ENCODE data around the gene AGGF1. TPM values are rescaled to one million over a fixed set of nuclear protein-coding genes. Genes with fewer than 3 reads are reported as not detected.
"Not testable (repeated sequence)": the region's sequence is repeated elsewhere in the genome, so short reads cannot be mapped to it uniquely, and the experiment has no call there.

AGGF1 gene
- total RNA-seq, 6 experiments from 2014 or later = 19.7 to 23.0 (median 20.5) TPM

- Mint-ChIP-seq H3K27me3 (ENCODE audit: insufficient read depth) (peaks cover 18% of the 10 kb centered on the region), H3K27ac (no peak overlapping the region), H3K36me3 (ENCODE audit: low read depth) (no peaks in the 10 kb centered on the region), H3K4me1 (ENCODE audit: low read depth) (peaks cover 5% of the 10 kb centered on the region), H3K9me3 (no peaks in the 10 kb centered on the region), H3K4me3 (no peak overlapping the region)
- TF ChIP-seq CTCF (IDR thresholded peaks at IDR 0.05) = no peak
- DNase-seq = no peak
Measured at GRCh38 chr5:76990899-76991459, 39.2 kb upstream of the AGGF1 start.

GRCh38 chr5:76993436-76993835, 36.8 kb upstream of the AGGF1 start:
- H3K27me3 Mint-ChIP-seq (ENCODE audit: insufficient read depth) = peaks cover 18% of the 10 kb centered on the region
- DNase-seq; H3K27ac Mint-ChIP-seq; H3K4me1 Mint-ChIP-seq (ENCODE audit: low read depth); H3K4me3 Mint-ChIP-seq; H3K36me3 Mint-ChIP-seq (ENCODE audit: low read depth); H3K9me3 Mint-ChIP-seq: not testable (repeated sequence)

DNA sequence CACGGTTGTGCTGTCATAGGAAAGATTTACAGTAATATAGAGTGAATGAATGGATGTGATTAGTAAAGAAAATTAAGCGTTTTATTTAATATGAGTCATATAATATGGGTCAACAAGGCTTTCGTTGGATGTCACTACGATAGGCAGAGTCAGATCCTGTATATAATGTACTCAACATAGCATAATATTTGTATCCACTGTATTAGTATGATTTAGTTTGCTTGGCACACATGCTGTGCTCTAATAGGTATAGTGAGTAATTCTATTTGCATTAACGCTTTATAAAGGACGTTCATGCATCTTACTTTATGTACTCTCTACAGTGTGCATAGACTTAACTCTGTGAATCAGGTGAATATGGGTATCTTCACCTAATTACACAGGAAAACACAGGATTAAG, 35.9 kb upstream of the AGGF1 start:
- H3K4me1 Mint-ChIP-seq (ENCODE audit: low read depth) = peaks cover 13% of the 10 kb centered on the region
- no peaks in the 10 kb centered on the region for H3K9me3 Mint-ChIP-seq
- H3K4me3 Mint-ChIP-seq = no peak overlapping the region
- H3K36me3 Mint-ChIP-seq (ENCODE audit: low read depth) = no peaks in the 10 kb centered on the region
- peaks cover 18% of the 10 kb centered on the region for H3K27me3 Mint-ChIP-seq (ENCODE audit: insufficient read depth)
- TF ChIP-seq CTCF (IDR thresholded peaks at IDR 0.05) = no peak
- H3K27ac Mint-ChIP-seq = no peak overlapping the region
- no peak for DNase-seq

DNA sequence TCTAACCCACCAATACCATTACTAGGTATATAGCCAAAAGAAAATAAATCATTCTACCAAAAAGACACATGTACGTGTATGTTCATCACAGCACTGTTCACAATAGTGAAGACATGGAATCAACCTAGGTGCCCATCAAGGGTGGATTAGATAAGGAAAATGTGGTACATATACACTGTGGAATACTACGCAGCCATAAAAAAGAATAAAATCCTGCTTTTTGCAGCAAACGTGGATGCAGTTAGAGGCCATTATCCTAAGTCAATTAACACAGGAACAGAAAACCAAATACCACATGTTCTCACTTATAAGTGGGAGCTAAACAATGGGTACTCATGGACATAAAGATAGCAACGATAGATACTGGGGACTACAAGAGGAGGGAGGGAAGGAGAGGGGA, 32.0 kb upstream of the AGGF1 start:
- DNase-seq; H3K9me3 Mint-ChIP-seq; H3K27me3 Mint-ChIP-seq (ENCODE audit: insufficient read depth); H3K36me3 Mint-ChIP-seq (ENCODE audit: low read depth); H3K27ac Mint-ChIP-seq; H3K4me3 Mint-ChIP-seq: not testable (repeated sequence)
- H3K4me1 Mint-ChIP-seq (ENCODE audit: low read depth) = peaks cover 13% of the 10 kb centered on the region

GRCh38 chr5:76999451-76999850, 30.8 kb upstream of the AGGF1 start:
- no peak for TF ChIP-seq CTCF (IDR thresholded peaks at IDR 0.05)
- peaks cover 10% of the 10 kb centered on the region for H3K27me3 Mint-ChIP-seq (ENCODE audit: insufficient read depth)
- peak; percentile 82 for DNase-seq
- no peaks in the 10 kb centered on the region for H3K9me3 Mint-ChIP-seq
- no peak overlapping the region; the same call in 1 of the 2 replicates for H3K4me3 Mint-ChIP-seq
- H3K27ac Mint-ChIP-seq = peak overlapping the region; percentile 74; the same call in 1 of the 2 replicates
- no peaks in the 10 kb centered on the region for H3K36me3 Mint-ChIP-seq (ENCODE audit: low read depth)
- peaks cover 13% of the 10 kb centered on the region for H3K4me1 Mint-ChIP-seq (ENCODE audit: low read depth)

GRCh38 chr5:77003246-77003645, 27.0 kb upstream of the AGGF1 start:
- Mint-ChIP-seq H3K4me3 (no peak overlapping the region), H3K27ac (no peak overlapping the region), H3K36me3 (ENCODE audit: low read depth) (no peaks in the 10 kb centered on the region), H3K27me3 (ENCODE audit: insufficient read depth) (peaks cover 18% of the 10 kb centered on the region), H3K9me3 (no peaks in the 10 kb centered on the region), H3K4me1 (ENCODE audit: low read depth) (peaks cover 13% of the 10 kb centered on the region)
- no peak for TF ChIP-seq CTCF (IDR thresholded peaks at IDR 0.05)
- DNase-seq = no peak

DNA sequence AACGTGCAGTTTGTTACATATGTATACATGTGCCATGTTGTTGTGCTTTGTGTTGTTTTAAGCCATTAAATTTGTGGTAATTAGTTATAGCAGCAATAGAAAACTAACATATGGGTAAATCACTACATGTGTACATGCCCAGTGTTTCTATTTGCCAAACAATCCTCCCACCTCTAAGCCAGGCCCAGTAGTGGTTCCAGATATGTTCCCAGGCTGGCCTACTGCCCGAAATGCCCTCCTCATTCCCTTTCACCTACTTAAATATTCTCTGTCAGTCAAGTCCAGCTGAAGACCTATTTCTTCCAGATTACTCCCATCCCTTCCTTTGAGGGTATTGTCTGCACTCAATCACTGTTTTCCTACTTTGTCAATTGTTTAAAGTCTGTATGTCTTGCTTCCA, 24.1 kb upstream of the AGGF1 start:
- H3K27ac Mint-ChIP-seq = no peak overlapping the region
- TF ChIP-seq CTCF (IDR thresholded peaks at IDR 0.05) = no peak
- DNase-seq = no peak
- no peak overlapping the region for H3K4me3 Mint-ChIP-seq
- H3K27me3 Mint-ChIP-seq (ENCODE audit: insufficient read depth) = peaks cover 23% of the 10 kb centered on the region
- no peaks in the 10 kb centered on the region for H3K9me3 Mint-ChIP-seq
- no peaks in the 10 kb centered on the region for H3K36me3 Mint-ChIP-seq (ENCODE audit: low read depth)
- no peaks in the 10 kb centered on the region for H3K4me1 Mint-ChIP-seq (ENCODE audit: low read depth)
